GM23338 (cell line): Measurements from ENCODE around the gene EEF1AKMT4. TPM values are rescaled to one million over a fixed set of nuclear protein-coding genes. Genes with fewer than 3 reads are reported as not detected.

Experiments
- ATAC-seq: fragments of 200-7000 bp; cut with Tn5 transposase; 3 replicates; pipeline ENCODE4 v1.9.1; 2020
- DNase-seq: peaks from one replicate; pipeline ENCODE4 v3.0.0-alpha.2; 2015; ENCODE audit warnings: low spot score
- H2AFZ ChIP-seq: fragments of 200-600 bp; sonication (generic); 2 replicates; pipeline ENCODE4 v1.8.0; 2016; ENCODE audit warnings: antibody characterized with exemption, mild to moderate bottlenecking, moderate library complexity
- H3F3A ChIP-seq: fragments of 200-600 bp; sonication (generic); replicated peaks from 2 replicates; pipeline ENCODE4 v1.8.0; 2017; ENCODE audit warnings: antibody characterized with exemption, mixed run types, low read depth
- H3K27ac ChIP-seq: fragments of 200-600 bp; sonication (generic); 2 replicates; pipeline ENCODE4 v1.6.1; 2016; ENCODE audit warnings: low read depth
- H3K27me3 ChIP-seq: fragments of 200-600 bp; sonication (generic); 2 replicates; pipeline ENCODE4 v1.8.0; 2016; ENCODE audit warnings: mild to moderate bottlenecking, mixed run types, moderate library complexity; ENCODE audit not compliant: insufficient read depth
- H3K36me3 ChIP-seq: fragments of 200-600 bp; sonication (generic); 2 replicates; pipeline ENCODE4 v1.8.0; 2016; ENCODE audit warnings: mild to moderate bottlenecking; ENCODE audit not compliant: insufficient read depth
- H3K4me1 ChIP-seq: fragments of 200-600 bp; sonication (generic); 2 replicates; pipeline ENCODE4 v1.8.0; 2016; ENCODE audit warnings: mild to moderate bottlenecking, moderate library complexity; ENCODE audit not compliant: insufficient read depth
- H3K4me2 ChIP-seq: fragments of 200-600 bp; sonication (generic); 2 replicates; pipeline ENCODE4 v1.7.1; 2017; ENCODE audit warnings: mixed run types
- H3K4me3 ChIP-seq: fragments of 200-600 bp; sonication (generic); 2 replicates; pipeline ENCODE4 v1.6.1; 2016; ENCODE audit warnings: mixed run types
- H3K79me2 ChIP-seq: fragments of 200-600 bp; sonication (generic); replicated peaks from 2 replicates; pipeline ENCODE4 v1.8.0; 2017; ENCODE audit warnings: mild to moderate bottlenecking; ENCODE audit not compliant: insufficient read depth
- H3K9me2 ChIP-seq: fragments of 200-600 bp; sonication (generic); 2 replicates; pipeline ENCODE4 v1.8.0; 2017; ENCODE audit not compliant: insufficient read depth
- H4K20me1 ChIP-seq: fragments of 200-600 bp; sonication (generic); replicated peaks from 2 replicates; pipeline ENCODE4 v1.8.0; 2017; ENCODE audit warnings: mild to moderate bottlenecking; ENCODE audit not compliant: insufficient read depth
- H3K27ac Mint-ChIP-seq: 2 replicates; pipeline ENCODE4 v1.8.0; 2020; ENCODE audit warnings: inconsistent platforms, mild to moderate bottlenecking, moderate library complexity, mixed read lengths
- H3K27me3 Mint-ChIP-seq: 3 replicates; pipeline ENCODE4 v1.8.0; 2022; ENCODE audit warnings: low read depth, mild to moderate bottlenecking, moderate library complexity, mixed read lengths, inconsistent platforms; ENCODE audit not compliant: insufficient read depth, poor library complexity
- H3K36me3 Mint-ChIP-seq: 3 replicates; pipeline ENCODE4 v1.8.0; 2021; ENCODE audit warnings: low read depth, mild to moderate bottlenecking, inconsistent platforms, moderate library complexity, mixed read lengths
- H3K4me1 Mint-ChIP-seq: 3 replicates; pipeline ENCODE4 v1.8.0; 2020; ENCODE audit warnings: mild to moderate bottlenecking, inconsistent platforms, mixed read lengths
- H3K4me3 Mint-ChIP-seq: 3 replicates; pipeline ENCODE4 v1.8.0; 2021; ENCODE audit warnings: moderate library complexity, mild to moderate bottlenecking, inconsistent platforms, mixed read lengths
- H3K9me3 Mint-ChIP-seq: 3 replicates; pipeline ENCODE4 v1.8.0; 2020; ENCODE audit warnings: moderate library complexity, mild to moderate bottlenecking, inconsistent platforms, mixed read lengths
- CTCF ChIP-seq, 2 experiments: fragments of 200-600 bp in 1 of 2; sonication (generic) in 1 of 2; conservative IDR thresholded peaks; 2 replicates each; pipeline versions ENCODE4 v1.5.1 to v1.6.1; 2016 to 2017; ENCODE audit warnings: antibody characterized with exemption in 2 of 2, low read depth in 2 of 2, mild to moderate bottlenecking in 2 of 2, moderate library complexity in 1 of 2
- STAT1 ChIP-seq: IDR thresholded peaks from one replicate; pipeline ENCODE4 v1.6.1; 2016; ENCODE audit warnings: antibody characterized with exemption; ENCODE audit not compliant: unreplicated experiment
- ZNF114 ChIP-seq: fragments of 250-450 bp; sonication (Bioruptor Pico); IDR thresholded peaks from 2 replicates; pipeline ENCODE4 v1.5.0; 2020; ENCODE audit warnings: mild to moderate bottlenecking, moderate library complexity
- ZNF331 ChIP-seq: fragments of 250-450 bp; sonication (Bioruptor Pico); IDR thresholded peaks from 2 replicates; pipeline ENCODE4 v1.5.0; 2020; ENCODE audit warnings: low read depth, mild to moderate bottlenecking, moderate library complexity
- polyA plus RNA-seq: library from polyadenylated mRNA; unstranded; fragments of >200 nt; fragmentation: Nextera tagmentation; extraction: Ambion mirVana; gene quantifications from 2 replicates; pipeline ENCODE4 v1.2.1, GENCODE V29; 2016
- total RNA-seq: library from RNA; depleted of rRNA; stranded (reverse); fragments of >200 nt; shearing (Covaris generic); gene quantifications from 2 replicates; pipeline ENCODE4 v1.2.3, GENCODE V29; 2014
- TF ChIP-seq, protein P1 (sequence below): IDR thresholded peaks from 2 replicates; pipeline ENCODE4 v1.6.1; 2016; ENCODE audit warnings: antibody characterized with exemption
- TF ChIP-seq, protein P2 (sequence below): fragments of 250-450 bp; sonication (Bioruptor Pico); IDR thresholded peaks from 2 replicates; pipeline ENCODE4 v1.5.0; 2020; ENCODE audit warnings: mild to moderate bottlenecking, moderate library complexity
- TF ChIP-seq, protein P3 (sequence below): IDR thresholded peaks from one replicate; pipeline ENCODE4 v1.6.1; 2018; ENCODE audit warnings: antibody characterized with exemption; ENCODE audit not compliant: unreplicated experiment

EEF1AKMT4 gene
- total and polyA plus RNA-seq, 2 experiments from 2014 or later: 12.9 to 14.3 TPM

DNA sequence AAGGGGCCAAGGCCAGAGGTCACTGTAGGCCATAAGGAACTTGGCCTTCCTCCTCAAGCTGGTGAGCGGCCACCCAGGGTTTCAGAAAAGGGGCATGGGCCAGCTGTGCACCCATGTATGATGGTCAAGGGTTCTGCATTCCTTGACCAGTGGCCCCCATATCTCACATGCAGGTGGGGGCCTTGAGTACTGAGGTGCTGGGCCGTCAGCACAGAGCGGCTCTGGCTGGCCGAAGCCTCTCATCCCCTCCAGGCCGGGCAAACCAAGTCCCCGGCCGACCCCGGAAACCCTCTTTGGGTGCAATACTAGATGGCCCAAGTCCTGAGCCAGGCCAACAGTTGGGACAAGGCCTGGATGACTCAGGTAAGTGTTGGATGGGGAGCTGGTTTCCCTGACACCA, 10.3 kb upstream of the EEF1AKMT4 start:
- Mint-ChIP-seq H3K27me3 (peaks cover 10% of the 10 kb centered on the region), H3K27ac (no peak overlapping the region), H3K36me3 (peaks cover 21% of the 10 kb centered on the region), H3K4me1 (peaks cover 14% of the 10 kb centered on the region), H3K9me3 (no peaks in the 10 kb centered on the region), H3K4me3 (no peak overlapping the region)
- H3K36me3 ChIP-seq: no peaks in the 10 kb centered on the region; the same call in 1 of the 2 replicates
- no peaks in the 10 kb centered on the region for H3K9me2 ChIP-seq
- ATAC-seq: no peak
- no peaks in the 10 kb centered on the region for H3F3A ChIP-seq
- H3K4me3 ChIP-seq: no peak overlapping the region
- H3K27me3 ChIP-seq: peaks cover 16% of the 10 kb centered on the region
- H4K20me1 ChIP-seq: peaks cover 12% of the 10 kb centered on the region
- no peak for DNase-seq
- TF ChIP-seq, protein P1, sequence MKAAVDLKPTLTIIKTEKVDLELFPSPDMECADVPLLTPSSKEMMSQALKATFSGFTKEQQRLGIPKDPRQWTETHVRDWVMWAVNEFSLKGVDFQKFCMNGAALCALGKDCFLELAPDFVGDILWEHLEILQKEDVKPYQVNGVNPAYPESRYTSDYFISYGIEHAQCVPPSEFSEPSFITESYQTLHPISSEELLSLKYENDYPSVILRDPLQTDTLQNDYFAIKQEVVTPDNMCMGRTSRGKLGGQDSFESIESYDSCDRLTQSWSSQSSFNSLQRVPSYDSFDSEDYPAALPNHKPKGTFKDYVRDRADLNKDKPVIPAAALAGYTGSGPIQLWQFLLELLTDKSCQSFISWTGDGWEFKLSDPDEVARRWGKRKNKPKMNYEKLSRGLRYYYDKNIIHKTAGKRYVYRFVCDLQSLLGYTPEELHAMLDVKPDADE: no peak
- no peaks in the 10 kb centered on the region for H3K79me2 ChIP-seq
- no peak overlapping the region for H3K4me2 ChIP-seq
- no peak overlapping the region for H2AFZ ChIP-seq
- no peaks in the 10 kb centered on the region for H3K4me1 ChIP-seq
- no peak overlapping the region for H3K27ac ChIP-seq

DNA sequence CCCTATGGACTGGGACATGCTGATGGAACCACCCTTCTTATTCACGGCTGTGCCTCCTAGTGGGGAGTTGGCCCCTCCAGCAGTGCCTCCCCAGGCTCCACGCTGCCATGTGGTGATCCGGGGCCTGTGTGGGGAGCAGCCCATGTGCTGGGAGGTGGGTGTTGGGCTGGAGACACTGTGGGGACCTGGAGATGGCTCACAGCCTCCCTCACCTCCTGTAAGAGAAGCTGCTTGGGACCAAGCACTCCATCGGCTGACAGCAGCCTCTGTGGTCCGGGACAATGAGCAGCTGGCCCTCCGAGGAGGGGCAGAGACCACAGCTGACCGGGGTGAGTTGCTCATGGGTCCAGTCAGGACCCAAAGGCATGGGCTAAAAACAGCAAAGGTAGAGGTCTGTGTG, 9.8 kb upstream of the EEF1AKMT4 start:
- peaks cover 14% of the 10 kb centered on the region for H3K4me1 Mint-ChIP-seq
- H3K27ac Mint-ChIP-seq: no peak overlapping the region
- H3K36me3 Mint-ChIP-seq: peaks cover 26% of the 10 kb centered on the region
- H3K27me3 ChIP-seq: peaks cover 11% of the 10 kb centered on the region
- peaks cover 12% of the 10 kb centered on the region for H4K20me1 ChIP-seq
- no peak overlapping the region for H2AFZ ChIP-seq
- H3K36me3 ChIP-seq: peaks cover under 1% of the 10 kb centered on the region; the same call in 1 of the 2 replicates
- H3K4me3 ChIP-seq: no peak overlapping the region
- DNase-seq (no peak), ATAC-seq (no peak)
- no peak overlapping the region for H3K27ac ChIP-seq
- H3F3A ChIP-seq: no peaks in the 10 kb centered on the region
- H3K9me2 ChIP-seq: no peaks in the 10 kb centered on the region
- no peaks in the 10 kb centered on the region for H3K4me1 ChIP-seq
- no peaks in the 10 kb centered on the region for H3K9me3 Mint-ChIP-seq
- H3K27me3 Mint-ChIP-seq: peaks cover 9% of the 10 kb centered on the region
- no peaks in the 10 kb centered on the region for H3K79me2 ChIP-seq
- no peak overlapping the region; the same call in 2 of the 3 replicates for H3K4me3 Mint-ChIP-seq
- no peak overlapping the region for H3K4me2 ChIP-seq
- no peak for TF ChIP-seq CTCF (conservative IDR thresholded peaks at IDR 0.05; ENCODE audit: low read depth in 2 of 2)
- no peak for TF ChIP-seq ZNF331 (CRISPR knock-in tag)
- no peak for TF ChIP-seq STAT1
- TF ChIP-seq, protein P2, sequence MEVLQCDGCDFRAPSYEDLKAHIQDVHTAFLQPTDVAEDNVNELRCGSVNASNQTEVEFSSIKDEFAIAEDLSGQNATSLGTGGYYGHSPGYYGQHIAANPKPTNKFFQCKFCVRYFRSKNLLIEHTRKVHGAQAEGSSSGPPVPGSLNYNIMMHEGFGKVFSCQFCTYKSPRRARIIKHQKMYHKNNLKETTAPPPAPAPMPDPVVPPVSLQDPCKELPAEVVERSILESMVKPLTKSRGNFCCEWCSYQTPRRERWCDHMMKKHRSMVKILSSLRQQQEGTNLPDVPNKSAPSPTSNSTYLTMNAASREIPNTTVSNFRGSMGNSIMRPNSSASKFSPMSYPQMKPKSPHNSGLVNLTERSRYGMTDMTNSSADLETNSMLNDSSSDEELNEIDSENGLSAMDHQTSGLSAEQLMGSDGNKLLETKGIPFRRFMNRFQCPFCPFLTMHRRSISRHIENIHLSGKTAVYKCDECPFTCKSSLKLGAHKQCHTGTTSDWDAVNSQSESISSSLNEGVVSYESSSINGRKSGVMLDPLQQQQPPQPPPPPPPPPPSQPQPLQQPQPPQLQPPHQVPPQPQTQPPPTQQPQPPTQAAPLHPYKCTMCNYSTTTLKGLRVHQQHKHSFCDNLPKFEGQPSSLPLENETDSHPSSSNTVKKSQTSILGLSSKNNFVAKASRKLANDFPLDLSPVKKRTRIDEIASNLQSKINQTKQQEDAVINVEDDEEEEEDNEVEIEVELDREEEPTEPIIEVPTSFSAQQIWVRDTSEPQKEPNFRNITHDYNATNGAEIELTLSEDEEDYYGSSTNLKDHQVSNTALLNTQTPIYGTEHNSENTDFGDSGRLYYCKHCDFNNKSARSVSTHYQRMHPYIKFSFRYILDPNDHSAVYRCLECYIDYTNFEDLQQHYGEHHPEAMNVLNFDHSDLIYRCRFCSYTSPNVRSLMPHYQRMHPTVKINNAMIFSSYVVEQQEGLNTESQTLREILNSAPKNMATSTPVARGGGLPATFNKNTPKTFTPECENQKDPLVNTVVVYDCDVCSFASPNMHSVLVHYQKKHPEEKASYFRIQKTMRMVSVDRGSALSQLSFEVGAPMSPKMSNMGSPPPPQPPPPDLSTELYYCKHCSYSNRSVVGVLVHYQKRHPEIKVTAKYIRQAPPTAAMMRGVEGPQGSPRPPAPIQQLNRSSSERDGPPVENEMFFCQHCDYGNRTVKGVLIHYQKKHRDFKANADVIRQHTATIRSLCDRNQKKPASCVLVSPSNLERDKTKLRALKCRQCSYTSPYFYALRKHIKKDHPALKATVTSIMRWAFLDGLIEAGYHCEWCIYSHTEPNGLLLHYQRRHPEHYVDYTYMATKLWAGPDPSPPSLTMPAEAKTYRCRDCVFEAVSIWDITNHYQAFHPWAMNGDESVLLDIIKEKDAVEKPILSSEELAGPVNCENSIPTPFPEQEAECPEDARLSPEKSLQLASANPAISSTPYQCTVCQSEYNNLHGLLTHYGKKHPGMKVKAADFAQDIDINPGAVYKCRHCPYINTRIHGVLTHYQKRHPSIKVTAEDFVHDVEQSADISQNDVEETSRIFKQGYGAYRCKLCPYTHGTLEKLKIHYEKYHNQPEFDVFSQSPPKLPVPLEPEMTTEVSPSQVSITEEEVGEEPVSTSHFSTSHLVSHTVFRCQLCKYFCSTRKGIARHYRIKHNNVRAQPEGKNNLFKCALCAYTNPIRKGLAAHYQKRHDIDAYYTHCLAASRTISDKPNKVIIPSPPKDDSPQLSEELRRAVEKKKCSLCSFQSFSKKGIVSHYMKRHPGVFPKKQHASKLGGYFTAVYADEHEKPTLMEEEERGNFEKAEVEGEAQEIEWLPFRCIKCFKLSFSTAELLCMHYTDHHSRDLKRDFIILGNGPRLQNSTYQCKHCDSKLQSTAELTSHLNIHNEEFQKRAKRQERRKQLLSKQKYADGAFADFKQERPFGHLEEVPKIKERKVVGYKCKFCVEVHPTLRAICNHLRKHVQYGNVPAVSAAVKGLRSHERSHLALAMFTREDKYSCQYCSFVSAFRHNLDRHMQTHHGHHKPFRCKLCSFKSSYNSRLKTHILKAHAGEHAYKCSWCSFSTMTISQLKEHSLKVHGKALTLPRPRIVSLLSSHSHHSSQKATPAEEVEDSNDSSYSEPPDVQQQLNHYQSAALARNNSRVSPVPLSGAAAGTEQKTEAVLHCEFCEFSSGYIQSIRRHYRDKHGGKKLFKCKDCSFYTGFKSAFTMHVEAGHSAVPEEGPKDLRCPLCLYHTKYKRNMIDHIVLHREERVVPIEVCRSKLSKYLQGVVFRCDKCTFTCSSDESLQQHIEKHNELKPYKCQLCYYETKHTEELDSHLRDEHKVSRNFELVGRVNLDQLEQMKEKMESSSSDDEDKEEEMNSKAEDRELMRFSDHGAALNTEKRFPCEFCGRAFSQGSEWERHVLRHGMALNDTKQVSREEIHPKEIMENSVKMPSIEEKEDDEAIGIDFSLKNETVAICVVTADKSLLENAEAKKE (CRISPR knock-in tag): no peak
- TF ChIP-seq, protein P1: no peak
- TF ChIP-seq, protein P3, sequence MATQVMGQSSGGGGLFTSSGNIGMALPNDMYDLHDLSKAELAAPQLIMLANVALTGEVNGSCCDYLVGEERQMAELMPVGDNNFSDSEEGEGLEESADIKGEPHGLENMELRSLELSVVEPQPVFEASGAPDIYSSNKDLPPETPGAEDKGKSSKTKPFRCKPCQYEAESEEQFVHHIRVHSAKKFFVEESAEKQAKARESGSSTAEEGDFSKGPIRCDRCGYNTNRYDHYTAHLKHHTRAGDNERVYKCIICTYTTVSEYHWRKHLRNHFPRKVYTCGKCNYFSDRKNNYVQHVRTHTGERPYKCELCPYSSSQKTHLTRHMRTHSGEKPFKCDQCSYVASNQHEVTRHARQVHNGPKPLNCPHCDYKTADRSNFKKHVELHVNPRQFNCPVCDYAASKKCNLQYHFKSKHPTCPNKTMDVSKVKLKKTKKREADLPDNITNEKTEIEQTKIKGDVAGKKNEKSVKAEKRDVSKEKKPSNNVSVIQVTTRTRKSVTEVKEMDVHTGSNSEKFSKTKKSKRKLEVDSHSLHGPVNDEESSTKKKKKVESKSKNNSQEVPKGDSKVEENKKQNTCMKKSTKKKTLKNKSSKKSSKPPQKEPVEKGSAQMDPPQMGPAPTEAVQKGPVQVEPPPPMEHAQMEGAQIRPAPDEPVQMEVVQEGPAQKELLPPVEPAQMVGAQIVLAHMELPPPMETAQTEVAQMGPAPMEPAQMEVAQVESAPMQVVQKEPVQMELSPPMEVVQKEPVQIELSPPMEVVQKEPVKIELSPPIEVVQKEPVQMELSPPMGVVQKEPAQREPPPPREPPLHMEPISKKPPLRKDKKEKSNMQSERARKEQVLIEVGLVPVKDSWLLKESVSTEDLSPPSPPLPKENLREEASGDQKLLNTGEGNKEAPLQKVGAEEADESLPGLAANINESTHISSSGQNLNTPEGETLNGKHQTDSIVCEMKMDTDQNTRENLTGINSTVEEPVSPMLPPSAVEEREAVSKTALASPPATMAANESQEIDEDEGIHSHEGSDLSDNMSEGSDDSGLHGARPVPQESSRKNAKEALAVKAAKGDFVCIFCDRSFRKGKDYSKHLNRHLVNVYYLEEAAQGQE: no peak
- no peak for TF ChIP-seq ZNF114 (CRISPR knock-in tag)
